ENCODE measurements around the gene LTF. TPM values are rescaled to one million over a fixed set of nuclear protein-coding genes. Genes with fewer than 3 reads are reported as not detected.

LTF gene
- total and polyA plus RNA-seq, 2 of the 13 experiments (the other 11 are each of a cell fraction or from before 2014, with no cell fraction given): not detected

- no peaks in the 10 kb centered on the region for H3K36me3 ChIP-seq (replicated peaks in 1 of 2; ENCODE audit: control insufficient read depth in 1 of 2, insufficient read depth in 2 of 2, low read length in 2 of 2)
- in situ Hi-C loops (cut with HindIII; ENCODE audit: extremely low pct_ligation_motif_present, low pct_unique_long_range_greater_than_20kb) (no loop called here), intact Hi-C loops (cut with micrococcal nuclease; ENCODE audit: unreplicated experiment) (no loop called here)
- H4K20me1 ChIP-seq (ENCODE audit: insufficient read depth, low read length): no peaks in the 10 kb centered on the region
- H2AFZ ChIP-seq (ENCODE audit: low read length): no peak overlapping the region
- H3K9me3 ChIP-seq (ENCODE audit: low read length): no peaks in the 10 kb centered on the region
- no peak overlapping the region for H3K9ac ChIP-seq (ENCODE audit: insufficient read depth, low read depth, low read length)
- no peak overlapping the region for H3K27ac ChIP-seq (ENCODE audit: extremely low read length, insufficient read depth, low read length)
- ChIA-PET POLR2A (no interaction called here), CTCF (ENCODE audit: low intra/inter-chr PET ratio, low total read pairs) (no interaction called here)
- H3K27me3 ChIP-seq (ENCODE audit: control insufficient read depth in 1 of 2, insufficient read depth in 2 of 2, low read length in 2 of 2): peaks cover 3 to 19% of the 10 kb centered on the region in 2 experiments; a peak in 3 of 5 replicates
- no peak for ATAC-seq
- no peaks in the 10 kb centered on the region for H3K79me2 ChIP-seq (ENCODE audit: insufficient read depth, low read length)
- no peaks in the 10 kb centered on the region for H3K4me1 ChIP-seq (ENCODE audit: insufficient read depth, low read length)
- no peak overlapping the region for H3K4me3 ChIP-seq (replicated peaks in 1 of 3; ENCODE audit: insufficient read depth in 1 of 3, low read depth in 2 of 3, low read length in 3 of 3)
- no peak overlapping the region for H3K4me2 ChIP-seq (ENCODE audit: low read depth, low read length)
- BruUV-seq (replicated peaks): no TSS peak
- FAIRE-seq: no peak
- DNase-seq (ENCODE audit: low spot score): no peak
- 4% methylated on average over 3 of the region's 3 CpGs for WGBS (ENCODE audit: low lambda C conversion rate)
- TF ChIP-seq ZNF430 (CRISPR knock-in tag; IDR thresholded peaks at IDR 0.05) (no peak), ELF3 (CRISPR knock-in tag; IDR thresholded peaks at IDR 0.05) (no peak), CHCHD3 (CRISPR knock-in tag; IDR thresholded peaks at IDR 0.05) (no peak), ZFP36L2 (CRISPR knock-in tag; IDR thresholded peaks at IDR 0.05) (no peak), SNRNP70 (IDR thresholded peaks at IDR 0.05; ENCODE audit: low read depth, low read length) (no peak), ARNT (IDR thresholded peaks at IDR 0.05) (no peak), MAX (IDR thresholded peaks at IDR 0.05) (no peak), ZNF10 (CRISPR knock-in tag; IDR thresholded peaks at IDR 0.05; ENCODE audit: borderline replicate concordance, low read depth) (no peak), DMAP1 (CRISPR knock-in tag; IDR thresholded peaks at IDR 0.05) (no peak), HMG20A (CRISPR knock-in tag; IDR thresholded peaks at IDR 0.05; ENCODE audit: borderline replicate concordance) (no peak), RNF2 (conservative IDR thresholded peaks at IDR 0.05; ENCODE audit: low read depth) (no peak)
- TF ChIP-seq, protein P1, sequence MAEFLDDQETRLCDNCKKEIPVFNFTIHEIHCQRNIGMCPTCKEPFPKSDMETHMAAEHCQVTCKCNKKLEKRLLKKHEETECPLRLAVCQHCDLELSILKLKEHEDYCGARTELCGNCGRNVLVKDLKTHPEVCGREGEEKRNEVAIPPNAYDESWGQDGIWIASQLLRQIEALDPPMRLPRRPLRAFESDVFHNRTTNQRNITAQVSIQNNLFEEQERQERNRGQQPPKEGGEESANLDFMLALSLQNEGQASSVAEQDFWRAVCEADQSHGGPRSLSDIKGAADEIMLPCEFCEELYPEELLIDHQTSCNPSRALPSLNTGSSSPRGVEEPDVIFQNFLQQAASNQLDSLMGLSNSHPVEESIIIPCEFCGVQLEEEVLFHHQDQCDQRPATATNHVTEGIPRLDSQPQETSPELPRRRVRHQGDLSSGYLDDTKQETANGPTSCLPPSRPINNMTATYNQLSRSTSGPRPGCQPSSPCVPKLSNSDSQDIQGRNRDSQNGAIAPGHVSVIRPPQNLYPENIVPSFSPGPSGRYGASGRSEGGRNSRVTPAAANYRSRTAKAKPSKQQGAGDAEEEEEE (CRISPR knock-in tag; IDR thresholded peaks at IDR 0.05; ENCODE audit: borderline replicate concordance): no peak
- TF ChIP-seq, protein P2, sequence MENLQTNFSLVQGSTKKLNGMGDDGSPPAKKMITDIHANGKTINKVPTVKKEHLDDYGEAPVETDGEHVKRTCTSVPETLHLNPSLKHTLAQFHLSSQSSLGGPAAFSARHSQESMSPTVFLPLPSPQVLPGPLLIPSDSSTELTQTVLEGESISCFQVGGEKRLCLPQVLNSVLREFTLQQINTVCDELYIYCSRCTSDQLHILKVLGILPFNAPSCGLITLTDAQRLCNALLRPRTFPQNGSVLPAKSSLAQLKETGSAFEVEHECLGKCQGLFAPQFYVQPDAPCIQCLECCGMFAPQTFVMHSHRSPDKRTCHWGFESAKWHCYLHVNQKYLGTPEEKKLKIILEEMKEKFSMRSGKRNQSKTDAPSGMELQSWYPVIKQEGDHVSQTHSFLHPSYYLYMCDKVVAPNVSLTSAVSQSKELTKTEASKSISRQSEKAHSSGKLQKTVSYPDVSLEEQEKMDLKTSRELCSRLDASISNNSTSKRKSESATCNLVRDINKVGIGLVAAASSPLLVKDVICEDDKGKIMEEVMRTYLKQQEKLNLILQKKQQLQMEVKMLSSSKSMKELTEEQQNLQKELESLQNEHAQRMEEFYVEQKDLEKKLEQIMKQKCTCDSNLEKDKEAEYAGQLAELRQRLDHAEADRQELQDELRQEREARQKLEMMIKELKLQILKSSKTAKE (CRISPR knock-in tag; IDR thresholded peaks at IDR 0.05; ENCODE audit: borderline replicate concordance): no peak
- TF ChIP-seq, protein P3, sequence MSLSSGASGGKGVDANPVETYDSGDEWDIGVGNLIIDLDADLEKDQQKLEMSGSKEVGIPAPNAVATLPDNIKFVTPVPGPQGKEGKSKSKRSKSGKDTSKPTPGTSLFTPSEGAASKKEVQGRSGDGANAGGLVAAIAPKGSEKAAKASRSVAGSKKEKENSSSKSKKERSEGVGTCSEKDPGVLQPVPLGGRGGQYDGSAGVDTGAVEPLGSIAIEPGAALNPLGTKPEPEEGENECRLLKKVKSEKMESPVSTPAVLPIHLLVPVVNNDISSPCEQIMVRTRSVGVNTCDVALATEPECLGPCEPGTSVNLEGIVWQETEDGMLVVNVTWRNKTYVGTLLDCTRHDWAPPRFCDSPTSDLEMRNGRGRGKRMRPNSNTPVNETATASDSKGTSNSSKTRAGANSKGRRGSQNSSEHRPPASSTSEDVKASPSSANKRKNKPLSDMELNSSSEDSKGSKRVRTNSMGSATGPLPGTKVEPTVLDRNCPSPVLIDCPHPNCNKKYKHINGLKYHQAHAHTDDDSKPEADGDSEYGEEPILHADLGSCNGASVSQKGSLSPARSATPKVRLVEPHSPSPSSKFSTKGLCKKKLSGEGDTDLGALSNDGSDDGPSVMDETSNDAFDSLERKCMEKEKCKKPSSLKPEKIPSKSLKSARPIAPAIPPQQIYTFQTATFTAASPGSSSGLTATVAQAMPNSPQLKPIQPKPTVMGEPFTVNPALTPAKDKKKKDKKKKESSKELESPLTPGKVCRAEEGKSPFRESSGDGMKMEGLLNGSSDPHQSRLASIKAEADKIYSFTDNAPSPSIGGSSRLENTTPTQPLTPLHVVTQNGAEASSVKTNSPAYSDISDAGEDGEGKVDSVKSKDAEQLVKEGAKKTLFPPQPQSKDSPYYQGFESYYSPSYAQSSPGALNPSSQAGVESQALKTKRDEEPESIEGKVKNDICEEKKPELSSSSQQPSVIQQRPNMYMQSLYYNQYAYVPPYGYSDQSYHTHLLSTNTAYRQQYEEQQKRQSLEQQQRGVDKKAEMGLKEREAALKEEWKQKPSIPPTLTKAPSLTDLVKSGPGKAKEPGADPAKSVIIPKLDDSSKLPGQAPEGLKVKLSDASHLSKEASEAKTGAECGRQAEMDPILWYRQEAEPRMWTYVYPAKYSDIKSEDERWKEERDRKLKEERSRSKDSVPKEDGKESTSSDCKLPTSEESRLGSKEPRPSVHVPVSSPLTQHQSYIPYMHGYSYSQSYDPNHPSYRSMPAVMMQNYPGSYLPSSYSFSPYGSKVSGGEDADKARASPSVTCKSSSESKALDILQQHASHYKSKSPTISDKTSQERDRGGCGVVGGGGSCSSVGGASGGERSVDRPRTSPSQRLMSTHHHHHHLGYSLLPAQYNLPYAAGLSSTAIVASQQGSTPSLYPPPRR (CRISPR knock-in tag; IDR thresholded peaks at IDR 0.05; ENCODE audit: borderline replicate concordance): no peak
- TF ChIP-seq, protein P4, sequence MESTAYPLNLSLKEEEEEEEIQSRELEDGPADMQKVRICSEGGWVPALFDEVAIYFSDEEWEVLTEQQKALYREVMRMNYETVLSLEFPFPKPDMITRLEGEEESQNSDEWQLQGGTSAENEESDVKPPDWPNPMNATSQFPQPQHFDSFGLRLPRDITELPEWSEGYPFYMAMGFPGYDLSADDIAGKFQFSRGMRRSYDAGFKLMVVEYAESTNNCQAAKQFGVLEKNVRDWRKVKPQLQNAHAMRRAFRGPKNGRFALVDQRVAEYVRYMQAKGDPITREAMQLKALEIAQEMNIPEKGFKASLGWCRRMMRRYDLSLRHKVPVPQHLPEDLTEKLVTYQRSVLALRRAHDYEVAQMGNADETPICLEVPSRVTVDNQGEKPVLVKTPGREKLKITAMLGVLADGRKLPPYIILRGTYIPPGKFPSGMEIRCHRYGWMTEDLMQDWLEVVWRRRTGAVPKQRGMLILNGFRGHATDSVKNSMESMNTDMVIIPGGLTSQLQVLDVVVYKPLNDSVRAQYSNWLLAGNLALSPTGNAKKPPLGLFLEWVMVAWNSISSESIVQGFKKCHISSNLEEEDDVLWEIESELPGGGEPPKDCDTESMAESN (CRISPR knock-in tag; conservative IDR thresholded peaks at IDR 0.05): no peak
These were observed 10.5 kb downstream of the LTF start for GRCh38 chr3:46454209-46454595.

Measured in HepG2 (cell line).